DND-41 (cell line): Measurements from ENCODE around the gene CHD9NB.

ENCODE experiments used
- ATAC-seq: fragments of 200-7000 bp; cut with Tn5 transposase; 3 replicates; pipeline ENCODE4 v1.9.1; 2021; ENCODE audit warnings: low read depth; ENCODE audit not compliant: insufficient read depth
- DNase-seq: peaks from one replicate; pipeline ENCODE4 v3.0.0-alpha.2; 2020
- H2AFZ ChIP-seq: 2 replicates; pipeline ENCODE4 v1.6.0; 2012; ENCODE audit warnings: low read depth, low read length
- H3K27ac ChIP-seq: 2 replicates; pipeline ENCODE4 v1.5.1; 2012; ENCODE audit warnings: low read length, inconsistent platforms
- H3K27me3 ChIP-seq: fragments of 200-600 bp; sonication (generic); 2 replicates; pipeline ENCODE4 v1.6.0; 2012; ENCODE audit warnings: low read length, mild to moderate bottlenecking, inconsistent platforms; ENCODE audit not compliant: insufficient read depth, poor library complexity
- H3K36me3 ChIP-seq: 2 replicates; pipeline ENCODE4 v1.5.1; 2012; ENCODE audit warnings: low read length, inconsistent platforms; ENCODE audit not compliant: insufficient read depth
- H3K4me1 ChIP-seq: 2 replicates; pipeline ENCODE4 v1.5.1; 2012; ENCODE audit warnings: mild to moderate bottlenecking, low read length; ENCODE audit not compliant: insufficient read depth
- H3K4me2 ChIP-seq: 2 replicates; pipeline ENCODE4 v1.6.0; 2012; ENCODE audit warnings: mild to moderate bottlenecking, moderate library complexity, low read length, inconsistent platforms; ENCODE audit not compliant: insufficient read depth
- H3K4me3 ChIP-seq, 2 experiments: fragments of 200-600 bp in 1 of 2; shearing (Covaris generic) in 1 of 2; 2 replicates each; pipeline ENCODE4 v1.5.1; 2012 to 2016; ENCODE audit warnings: inconsistent platforms in 2 of 2, low read length in 2 of 2, mild to moderate bottlenecking in 2 of 2, low read depth in 1 of 2, moderate library complexity in 1 of 2
- H3K79me2 ChIP-seq: 2 replicates; pipeline ENCODE4 v1.6.0; 2012; ENCODE audit warnings: low read length, inconsistent platforms; ENCODE audit not compliant: insufficient read depth
- H3K9ac ChIP-seq: 2 replicates; pipeline ENCODE4 v1.6.0; 2012; ENCODE audit warnings: low read depth, mild to moderate bottlenecking, inconsistent platforms, low read length, moderate library complexity
- H3K9me3 ChIP-seq: 2 replicates; pipeline ENCODE4 v1.5.1; 2012; ENCODE audit warnings: low read length, moderate library complexity, mild to moderate bottlenecking, inconsistent platforms; ENCODE audit not compliant: insufficient read depth, severe bottlenecking
- H4K20me1 ChIP-seq: 2 replicates; pipeline ENCODE4 v1.6.0; 2012; ENCODE audit warnings: low read length; ENCODE audit not compliant: insufficient read depth
- EZH2 ChIP-seq: IDR thresholded peaks from 3 replicates; pipeline ENCODE4 v1.6.1; 2012; ENCODE audit warnings: borderline replicate concordance, low read depth, mild to moderate bottlenecking, moderate library complexity, low read length, inconsistent platforms; ENCODE audit not compliant: severe bottlenecking
- TF ChIP-seq, protein P1 (sequence below): IDR thresholded peaks from 2 replicates; pipeline ENCODE4 v1.5.1; 2012; ENCODE audit warnings: borderline replicate concordance, low read length, moderate library complexity, mild to moderate bottlenecking; ENCODE audit not compliant: poor library complexity, severe bottlenecking; ENCODE audit errors: extremely low read depth

CHD9NB gene

DNA sequence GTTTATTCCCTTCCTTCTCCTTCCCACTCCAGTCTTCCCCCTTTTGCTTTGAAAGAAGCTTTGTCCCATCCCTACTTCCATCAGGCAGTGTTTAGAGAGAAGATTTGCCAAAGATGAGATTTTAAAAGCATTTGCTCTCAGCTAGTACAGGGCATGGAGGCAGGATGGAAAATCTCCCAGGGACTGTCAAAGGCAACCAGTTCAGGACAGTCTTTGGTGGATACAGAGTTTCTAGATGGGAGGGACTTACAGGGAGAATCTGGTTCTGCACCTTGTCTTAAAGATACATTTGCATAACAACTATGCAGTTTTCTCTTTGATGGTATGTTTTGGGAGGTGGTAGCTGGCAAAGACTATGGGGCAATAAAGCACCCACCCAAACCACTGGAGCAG lies 28.3 kb upstream of the CHD9NB start:
- peaks cover 20% of the 10 kb centered on the region; the same call in 1 of the 2 replicates for H4K20me1 ChIP-seq
- H3K27me3 ChIP-seq: no peaks in the 10 kb centered on the region
- no peak overlapping the region for H3K4me2 ChIP-seq
- TF ChIP-seq EZH2: no peak
- TF ChIP-seq, protein P1, sequence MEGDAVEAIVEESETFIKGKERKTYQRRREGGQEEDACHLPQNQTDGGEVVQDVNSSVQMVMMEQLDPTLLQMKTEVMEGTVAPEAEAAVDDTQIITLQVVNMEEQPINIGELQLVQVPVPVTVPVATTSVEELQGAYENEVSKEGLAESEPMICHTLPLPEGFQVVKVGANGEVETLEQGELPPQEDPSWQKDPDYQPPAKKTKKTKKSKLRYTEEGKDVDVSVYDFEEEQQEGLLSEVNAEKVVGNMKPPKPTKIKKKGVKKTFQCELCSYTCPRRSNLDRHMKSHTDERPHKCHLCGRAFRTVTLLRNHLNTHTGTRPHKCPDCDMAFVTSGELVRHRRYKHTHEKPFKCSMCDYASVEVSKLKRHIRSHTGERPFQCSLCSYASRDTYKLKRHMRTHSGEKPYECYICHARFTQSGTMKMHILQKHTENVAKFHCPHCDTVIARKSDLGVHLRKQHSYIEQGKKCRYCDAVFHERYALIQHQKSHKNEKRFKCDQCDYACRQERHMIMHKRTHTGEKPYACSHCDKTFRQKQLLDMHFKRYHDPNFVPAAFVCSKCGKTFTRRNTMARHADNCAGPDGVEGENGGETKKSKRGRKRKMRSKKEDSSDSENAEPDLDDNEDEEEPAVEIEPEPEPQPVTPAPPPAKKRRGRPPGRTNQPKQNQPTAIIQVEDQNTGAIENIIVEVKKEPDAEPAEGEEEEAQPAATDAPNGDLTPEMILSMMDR: no peak
- no peak overlapping the region for H3K27ac ChIP-seq
- H3K4me3 ChIP-seq: no peak overlapping the region
- H3K79me2 ChIP-seq: peaks cover 59% of the 10 kb centered on the region
- H3K4me1 ChIP-seq: no peaks in the 10 kb centered on the region
- H2AFZ ChIP-seq: no peak overlapping the region
- ATAC-seq (no peak), DNase-seq (no peak)
- no peak overlapping the region for H3K9ac ChIP-seq
- no peaks in the 10 kb centered on the region for H3K36me3 ChIP-seq
- no peaks in the 10 kb centered on the region for H3K9me3 ChIP-seq

DNA sequence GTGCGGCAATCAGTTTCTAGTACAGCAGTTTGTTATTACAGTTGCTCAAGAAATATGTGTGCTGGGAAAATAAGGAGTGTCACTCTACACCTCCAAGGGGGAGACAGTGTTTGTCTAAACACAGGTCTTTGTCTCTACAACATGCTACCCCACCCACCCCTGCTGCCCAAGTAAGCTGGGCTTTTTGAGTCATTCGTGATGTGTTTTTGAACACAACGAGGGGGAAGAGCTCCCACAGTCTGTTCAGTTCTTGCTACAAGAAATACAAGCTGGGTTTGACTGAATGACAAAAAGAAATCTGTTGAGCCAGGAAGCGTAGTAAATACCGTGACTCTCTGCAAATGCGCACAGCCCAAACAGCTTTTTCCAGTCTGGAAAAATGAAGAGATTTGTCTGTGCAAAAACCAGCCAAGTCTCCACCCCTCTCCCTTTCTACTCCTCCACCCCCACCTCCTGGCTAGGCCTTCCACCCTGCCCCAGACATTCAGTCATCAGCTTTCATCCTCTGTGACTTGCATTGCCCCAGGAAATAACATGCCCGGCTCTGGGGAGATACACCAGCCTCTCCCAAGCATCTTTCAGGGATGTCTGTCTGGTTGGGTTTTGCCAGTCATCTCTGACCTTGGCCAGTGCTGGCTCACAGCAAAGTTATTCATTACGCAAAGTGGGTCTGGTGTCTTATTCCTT lies 27.8 kb upstream of the CHD9NB start:
- H3K36me3 ChIP-seq: peaks cover 3% of the 10 kb centered on the region; the same call in 1 of the 2 replicates
- H3K79me2 ChIP-seq: peaks cover 61% of the 10 kb centered on the region
- no peaks in the 10 kb centered on the region for H3K9me3 ChIP-seq
- no peak overlapping the region for H2AFZ ChIP-seq
- H3K4me1 ChIP-seq: no peaks in the 10 kb centered on the region
- TF ChIP-seq EZH2: no peak
- TF ChIP-seq, protein P1: no peak
- H3K4me3 ChIP-seq: no peak overlapping the region
- no peak overlapping the region for H3K4me2 ChIP-seq
- no peak overlapping the region for H3K27ac ChIP-seq
- DNase-seq (no peak), ATAC-seq (peak; percentile 44; the same call in 1 of the 3 replicates)
- H4K20me1 ChIP-seq: peaks cover 20% of the 10 kb centered on the region; the same call in 1 of the 2 replicates
- H3K9ac ChIP-seq: no peak overlapping the region
- no peaks in the 10 kb centered on the region for H3K27me3 ChIP-seq

DNA sequence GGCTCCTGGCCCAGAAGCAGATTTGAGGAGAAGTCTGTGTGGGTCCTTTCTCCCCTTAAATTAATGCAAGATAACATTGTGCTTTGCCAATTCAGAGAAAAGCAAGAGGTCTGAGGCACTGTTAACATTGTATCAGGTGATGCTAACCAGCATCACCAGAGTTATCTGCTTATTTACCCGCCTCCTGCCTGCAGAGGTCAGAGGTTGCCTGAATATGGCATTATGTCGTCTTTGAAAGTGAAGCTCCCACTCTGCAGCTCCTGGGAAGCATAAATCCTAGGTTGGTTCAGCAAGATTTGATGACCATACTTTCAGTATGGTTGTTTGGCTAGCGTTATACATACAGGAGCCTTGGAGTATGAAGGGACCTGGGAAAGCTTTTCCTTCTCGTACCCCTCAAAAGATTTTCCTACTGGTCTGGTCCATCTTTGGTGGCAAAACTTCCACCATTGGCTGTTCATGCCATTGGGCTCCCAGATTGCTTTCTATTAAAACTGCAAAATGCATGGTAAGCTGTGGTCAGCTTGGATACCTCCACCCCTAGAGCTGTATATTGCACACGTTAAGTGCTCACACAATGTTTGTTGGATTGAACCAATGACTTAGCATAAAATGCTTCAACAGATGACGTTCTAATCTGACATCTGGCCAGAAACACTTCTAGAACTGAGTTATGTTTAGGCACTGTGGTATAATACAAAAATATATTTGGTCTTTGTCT lies 26.2 kb upstream of the CHD9NB start:
- Histone ChIP-seq H3K9me3 (no peaks in the 10 kb centered on the region), H3K9ac (no peak overlapping the region), H4K20me1 (peaks cover 19% of the 10 kb centered on the region; the same call in 1 of the 2 replicates), H3K79me2 (peaks cover 61% of the 10 kb centered on the region), H2AFZ (no peak overlapping the region), H3K27me3 (no peaks in the 10 kb centered on the region), H3K4me2 (no peak overlapping the region), H3K4me1 (no peaks in the 10 kb centered on the region), H3K27ac (no peak overlapping the region), H3K36me3 (peaks cover 3% of the 10 kb centered on the region; the same call in 1 of the 2 replicates), H3K4me3 (no peak overlapping the region)
- ATAC-seq: no peak
- no peak for DNase-seq
- TF ChIP-seq, protein P1: no peak
- TF ChIP-seq EZH2: no peak
